ENCODE results near the gene CCDC87.

The CCDC87 gene

GRCh38 chr11:66581261-66581660 lies 11.6 kb downstream of the CCDC87 start:
- no peak for DNase-seq (ENCODE audit: low read depth, low spot score)

GRCh38 chr11:66580803-66581202 lies 12.1 kb downstream of the CCDC87 start:
- DNase-seq (ENCODE audit: low read depth, low spot score), result no peak

DNA sequence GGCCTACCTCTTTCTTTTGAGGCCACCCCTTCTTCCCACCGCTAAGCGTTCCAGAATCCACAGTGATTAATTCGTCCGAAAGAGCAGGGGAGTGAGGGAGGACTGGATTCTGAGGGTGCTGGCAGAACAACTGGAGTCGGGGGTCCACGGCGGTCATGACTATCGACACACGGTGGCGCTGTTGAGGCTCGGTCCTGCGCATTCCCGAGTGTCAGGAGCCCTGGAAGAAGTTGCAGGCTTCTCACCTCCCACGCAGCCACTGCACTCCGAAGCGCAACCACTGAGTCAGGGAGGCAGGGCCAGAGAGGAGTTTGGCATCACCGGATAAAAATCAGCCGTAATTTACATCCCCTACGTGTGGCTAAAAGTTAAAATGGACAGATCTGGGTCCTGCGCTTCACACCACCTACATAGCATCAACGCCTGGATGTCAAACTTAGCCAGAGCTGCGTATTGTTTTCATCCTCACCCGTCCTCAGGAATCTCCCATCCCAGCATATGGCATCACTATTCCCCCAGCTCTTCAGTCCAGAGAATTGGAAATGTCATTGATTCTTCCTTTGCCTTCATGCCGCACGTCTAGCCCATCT lies 13.8 kb downstream of the CCDC87 start:
- DNase-seq (ENCODE audit: low read depth, low spot score), result peak; percentile 86

GRCh38 chr11:66570850-66571180 lies 22.0 kb downstream of the CCDC87 start:
- DNase-seq (ENCODE audit: low read depth, low spot score), result no peak

DNA sequence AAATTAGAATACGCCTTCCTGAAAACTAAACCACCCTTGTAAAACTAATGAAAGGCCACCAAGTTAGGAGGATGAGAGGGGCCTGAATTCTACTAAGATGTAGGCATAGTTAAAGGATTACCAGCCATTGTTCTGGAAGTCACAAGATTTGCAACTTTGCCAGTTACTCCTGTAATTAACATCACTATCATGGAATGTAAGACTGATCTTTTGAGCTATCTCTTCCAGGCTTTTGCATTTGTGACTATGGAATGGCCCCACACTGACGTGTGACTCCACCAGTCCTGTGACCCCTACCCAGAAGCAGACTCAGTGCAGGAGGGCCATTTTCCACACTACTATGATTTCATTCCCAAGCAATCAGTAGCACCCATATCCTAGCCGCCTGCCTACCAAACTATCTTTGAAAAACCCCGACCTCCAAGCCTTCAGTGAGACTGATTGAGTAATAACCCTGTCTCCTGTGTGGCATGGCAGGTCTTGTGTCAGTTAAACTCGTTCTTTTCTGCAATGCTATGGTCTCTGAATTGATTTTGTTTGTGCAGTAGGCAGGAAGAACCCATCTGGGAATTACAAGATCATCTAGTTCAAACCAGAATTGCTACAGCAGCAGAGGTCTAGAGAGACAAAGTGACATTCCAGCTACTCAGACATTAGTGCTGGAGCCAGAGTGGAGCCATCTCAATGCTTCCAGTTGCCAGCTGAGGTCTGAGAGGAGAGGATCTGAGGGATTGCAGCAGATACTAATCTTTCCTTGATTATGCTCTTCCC lies 22.6 kb downstream of the CCDC87 start:
- no peak for DNase-seq (ENCODE audit: low read depth, low spot score)

DNA sequence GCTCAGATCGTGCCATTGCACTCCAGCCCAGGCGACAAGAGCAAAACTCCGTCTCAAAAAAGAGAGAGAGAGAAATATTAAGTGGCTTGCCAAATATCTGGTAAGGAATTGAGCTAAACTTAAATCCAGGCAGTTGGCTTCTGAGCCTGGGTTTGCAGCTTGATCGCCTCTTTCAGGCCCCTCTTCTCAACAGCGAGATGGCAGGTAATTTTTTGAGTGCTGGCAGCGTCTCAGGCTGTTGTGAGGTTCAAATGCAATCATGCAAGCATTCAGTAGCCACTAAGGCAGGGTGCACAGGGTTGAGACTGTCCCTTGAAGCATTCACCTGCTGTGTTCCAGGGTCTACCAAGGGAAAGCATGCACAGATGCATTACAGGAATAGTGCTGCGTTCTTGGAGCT lies 23.8 kb downstream of the CCDC87 start:
- no peak for DNase-seq (ENCODE audit: low read depth, low spot score)

- DNase-seq (ENCODE audit: low read depth, low spot score), result peak; percentile 83
These were observed 24.5 kb downstream of the CCDC87 start, which contains the start of gene CTSF for GRCh38 chr11:66568124-66568916. TSS of gene CTSF (minus strand) at chr11:66568606. CDS start at chr11:66568486, 120 bp downstream.

- no peak for DNase-seq (ENCODE audit: low read depth, low spot score)
These were observed 25.1 kb downstream of the CCDC87 start for GRCh38 chr11:66567787-66568123.

- DNase-seq (ENCODE audit: low read depth, low spot score), result no peak
These were observed 26.6 kb downstream of the CCDC87 start for GRCh38 chr11:66566221-66566620.

DNA sequence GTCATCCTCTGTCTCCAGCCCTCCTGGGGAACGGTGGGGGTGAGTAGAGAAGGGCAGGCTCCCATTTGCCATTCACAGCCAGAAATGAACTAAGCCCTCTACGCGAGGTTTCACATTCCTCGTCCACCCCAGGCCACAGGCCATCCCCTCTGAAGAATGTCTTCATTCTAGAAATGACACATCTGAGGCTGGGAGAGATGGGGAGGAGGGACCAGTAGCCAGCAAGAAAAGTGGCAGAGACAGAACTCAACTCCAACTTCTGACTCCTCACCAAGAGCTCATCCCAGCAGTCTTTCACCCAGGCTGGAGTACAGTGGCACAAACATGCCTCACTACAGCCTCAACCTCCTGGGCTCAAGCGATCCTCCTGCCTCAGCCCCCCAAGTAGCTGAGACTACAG lies 27.9 kb downstream of the CCDC87 start:
- no peak for DNase-seq (ENCODE audit: low read depth, low spot score)

DNA sequence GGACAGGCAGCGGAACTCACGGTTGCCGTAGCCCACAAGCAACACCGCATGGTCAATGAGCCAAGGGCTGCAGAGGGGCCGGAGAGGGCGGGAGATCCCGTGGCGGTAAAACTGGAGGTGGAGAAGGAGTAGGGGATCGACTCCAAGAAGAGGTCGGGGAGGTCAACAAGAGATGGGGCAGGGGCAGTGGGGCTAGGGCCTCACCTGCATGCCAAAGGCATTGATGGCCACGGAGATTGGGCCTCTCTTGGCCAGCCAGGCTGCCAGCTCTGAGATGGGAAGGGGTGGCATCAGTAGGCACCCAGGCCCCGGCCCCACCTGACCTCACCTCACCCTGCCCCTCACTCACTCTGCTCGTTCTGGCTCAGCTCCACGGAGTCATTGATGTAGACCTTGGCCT lies 28.3 kb downstream of the CCDC87 start:
- DNase-seq (ENCODE audit: low read depth, low spot score), result no peak

DNA sequence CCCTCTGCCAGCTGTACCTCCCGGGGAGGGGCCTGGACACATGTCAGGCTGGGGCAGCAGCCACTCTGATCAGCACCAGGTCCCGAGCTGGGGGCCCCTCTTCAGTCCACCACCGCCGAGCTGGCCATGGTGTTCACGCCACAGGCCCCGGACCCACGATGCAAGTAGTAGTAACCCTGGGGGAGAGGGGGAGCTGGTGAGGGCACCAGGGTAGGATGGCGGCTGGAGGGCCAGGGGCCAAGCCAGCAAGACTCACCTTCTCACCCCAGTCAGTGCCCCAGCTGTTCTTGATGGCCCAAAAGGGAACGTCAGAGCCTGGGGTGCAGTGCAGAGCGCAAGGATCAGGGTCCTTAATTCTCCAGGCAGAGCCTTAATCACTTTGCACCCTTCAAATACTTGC lies 29.0 kb downstream of the CCDC87 start:
- DNase-seq (ENCODE audit: low read depth, low spot score), result no peak

- no peak for DNase-seq (ENCODE audit: low read depth, low spot score)
These were observed 29.8 kb downstream of the CCDC87 start for GRCh38 chr11:66562907-66563583.

DNA sequence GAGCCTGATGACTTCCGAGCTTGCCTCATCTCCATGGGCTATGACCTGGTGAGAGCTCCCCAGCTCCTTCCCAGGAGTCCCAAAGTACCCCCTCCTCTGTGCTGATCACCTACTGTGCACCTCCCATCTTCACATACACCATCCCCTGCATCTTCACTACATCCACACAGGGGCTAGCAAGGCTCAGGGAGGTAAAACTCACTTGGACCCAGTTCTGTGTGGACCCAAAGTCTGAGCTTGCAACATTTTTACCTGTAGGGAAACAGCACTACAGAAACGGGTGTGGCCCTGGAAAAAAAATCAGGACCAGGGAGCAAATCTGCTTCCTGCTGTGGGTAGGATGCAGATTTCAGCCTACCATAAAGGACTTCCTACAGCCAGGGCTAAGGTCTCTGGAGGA lies 30.6 kb downstream of the CCDC87 start:
- no peak for DNase-seq (ENCODE audit: low read depth, low spot score)

DNA sequence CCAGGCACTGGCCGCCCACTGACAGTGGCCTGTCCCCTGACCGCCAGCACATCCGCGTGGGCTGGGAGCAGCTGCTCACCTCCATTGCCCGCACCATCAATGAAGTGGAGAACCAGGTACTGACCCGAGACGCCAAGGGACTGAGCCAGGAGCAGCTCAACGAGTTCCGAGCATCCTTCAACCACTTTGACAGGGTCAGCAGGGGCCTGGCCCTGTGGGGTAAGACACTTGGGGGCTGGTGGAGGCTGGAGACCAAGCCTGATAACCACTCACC lies 31.0 kb downstream of the CCDC87 start:
- no peak for DNase-seq (ENCODE audit: low read depth, low spot score)

DNA sequence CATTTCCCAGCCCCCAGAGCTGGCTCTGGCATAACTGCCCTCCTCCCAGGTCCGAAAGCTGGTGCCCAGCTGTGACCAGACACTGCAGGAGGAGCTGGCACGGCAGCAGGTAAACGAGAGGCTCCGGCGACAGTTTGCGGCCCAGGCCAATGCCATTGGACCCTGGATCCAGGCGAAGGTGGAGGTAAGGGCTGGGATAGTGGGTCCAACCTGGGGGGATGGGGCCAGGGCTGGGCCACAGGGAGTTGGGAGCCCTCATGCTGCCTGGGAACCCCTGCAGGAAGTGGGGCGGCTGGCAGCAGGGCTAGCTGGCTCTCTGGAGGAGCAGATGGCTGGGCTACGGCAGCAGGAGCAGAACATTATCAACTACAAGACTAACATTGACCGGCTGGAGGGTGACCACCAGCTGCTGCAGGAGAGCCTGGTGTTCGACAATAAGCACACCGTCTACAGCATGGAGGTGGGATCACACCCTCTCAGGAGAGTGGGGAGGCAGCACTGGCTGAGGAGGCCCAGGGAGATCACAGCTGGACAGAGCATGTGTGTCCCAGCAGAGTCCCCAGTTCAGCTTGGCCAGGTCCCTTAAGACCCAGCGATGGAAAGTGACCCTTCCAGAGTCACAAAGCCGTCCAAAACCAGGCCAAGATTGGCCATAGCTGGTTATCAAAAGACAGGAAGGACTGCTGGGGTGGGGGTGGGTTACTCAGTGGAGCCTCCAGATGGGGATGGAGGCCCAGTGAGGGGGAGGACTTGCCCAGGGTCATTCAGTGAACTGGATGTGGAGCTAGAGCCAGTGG lies 31.5 kb downstream of the CCDC87 start:
- DNase-seq (ENCODE audit: low read depth, low spot score), result no peak

GRCh38 chr11:66559866-66560676 lies 32.8 kb downstream of the CCDC87 start:
- no peak for DNase-seq (ENCODE audit: low read depth, low spot score)

DNA sequence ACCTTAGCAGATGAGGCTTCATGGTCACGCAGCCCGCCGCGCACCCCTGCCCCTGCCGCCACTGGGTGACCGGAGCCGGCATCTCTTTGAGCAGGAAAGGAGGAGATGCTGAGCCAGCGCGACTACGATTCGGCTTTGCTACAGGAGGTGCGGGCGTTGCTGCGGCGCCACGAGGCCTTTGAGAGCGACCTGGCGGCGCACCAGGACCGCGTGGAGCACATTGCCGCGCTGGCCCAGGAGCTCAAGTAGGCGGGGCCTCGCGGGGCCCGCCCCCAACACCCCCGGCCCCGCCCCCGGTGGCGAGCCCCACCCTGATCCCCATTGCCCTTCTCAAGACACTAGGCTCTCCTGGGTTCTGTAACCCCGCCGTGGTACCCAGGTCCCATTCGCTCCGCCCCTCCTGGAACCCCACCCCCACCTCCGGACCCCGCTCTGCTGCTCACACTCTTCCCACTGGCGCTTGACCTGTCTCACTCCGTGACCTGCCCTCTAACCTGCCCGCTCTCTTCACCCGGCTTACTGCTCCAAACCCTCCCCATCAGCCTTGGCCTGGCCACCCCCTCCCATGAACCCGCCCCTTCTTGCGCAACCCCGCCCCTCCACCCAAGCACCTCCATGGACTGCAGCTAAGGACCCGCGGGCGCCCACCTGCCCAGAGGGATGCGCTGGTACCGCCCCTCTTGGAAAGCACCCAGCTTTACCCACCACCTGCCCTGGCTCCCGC lies 33.6 kb downstream of the CCDC87 start:
- no peak for DNase-seq (ENCODE audit: low read depth, low spot score)

DNA sequence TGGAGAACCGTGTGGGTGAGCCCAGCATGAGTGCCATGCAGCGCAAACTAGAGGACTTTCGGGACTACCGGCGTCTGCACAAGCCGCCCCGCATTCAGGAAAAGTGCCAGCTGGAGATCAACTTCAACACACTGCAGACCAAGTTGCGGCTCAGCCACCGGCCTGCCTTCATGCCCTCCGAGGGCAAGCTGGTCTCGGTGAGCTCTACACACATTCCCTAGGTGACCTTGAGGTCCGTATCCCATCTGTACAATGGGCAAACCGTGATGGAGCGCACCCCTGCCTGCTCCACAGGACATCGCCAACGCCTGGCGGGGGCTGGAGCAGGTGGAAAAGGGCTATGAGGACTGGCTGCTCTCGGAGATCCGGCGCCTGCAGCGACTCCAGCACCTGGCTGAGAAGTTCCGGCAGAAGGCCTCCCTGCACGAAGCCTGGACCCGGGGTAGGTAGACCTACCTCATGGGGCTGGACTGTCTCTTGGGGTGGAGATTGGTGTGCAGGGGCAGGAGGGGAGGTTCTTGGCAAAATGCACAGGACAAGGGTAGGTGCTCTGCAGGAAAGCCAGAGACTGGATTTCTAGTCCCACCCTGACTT lies 35.0 kb downstream of the CCDC87 start:
- DNase-seq (ENCODE audit: low read depth, low spot score), result no peak

DNA sequence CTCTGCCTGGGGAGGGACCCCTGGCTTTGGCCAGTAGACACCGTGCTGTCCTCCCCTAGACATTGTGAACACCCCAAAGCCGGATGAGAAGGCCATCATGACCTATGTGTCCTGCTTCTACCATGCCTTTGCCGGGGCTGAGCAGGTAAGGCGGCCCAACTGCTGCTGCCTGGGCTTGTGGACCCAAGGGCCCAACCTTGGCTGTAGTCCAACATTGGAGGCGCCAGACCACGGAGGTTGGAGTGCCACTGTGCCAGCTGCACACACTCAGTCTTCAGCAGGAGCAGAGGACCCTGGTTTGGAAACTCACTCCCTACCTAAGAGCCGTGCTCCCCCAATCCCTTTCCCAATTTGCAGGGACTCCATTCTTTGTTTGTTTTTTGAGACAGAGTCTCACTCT lies 36.8 kb downstream of the CCDC87 start:
- no peak for DNase-seq (ENCODE audit: low read depth, low spot score)
